Activated naive CD8-positive, alpha-beta T cell treated with anti-CD3 and anti-CD28 coated beads, Interleukin-2, amount 50 U/mL, for 24 hours (primary cell): ENCODE measurements around the gene LRRC45.
"Not testable (repeated sequence)": the region's sequence is repeated elsewhere in the genome, so short reads cannot be mapped to it uniquely, and the experiment has no call there.

Experiments
- ATAC-seq: fragments of 150-1000 bp; cut with Tn5 transposase; one replicate; pipeline ENCODE4 v1.10.0; 2021
- DNase-seq: peaks from one replicate; pipeline ENCODE4 v3.0.0; 2021
- H3K27ac Mint-ChIP-seq: one replicate; pipeline ENCODE4 v1.8.0; 2021; ENCODE audit warnings: mild to moderate bottlenecking, mixed read lengths
- H3K27me3 Mint-ChIP-seq: one replicate; pipeline ENCODE4 v1.8.0; 2021; ENCODE audit warnings: mixed read lengths
- H3K36me3 Mint-ChIP-seq: one replicate; pipeline ENCODE4 v1.8.0; 2021; ENCODE audit warnings: low read depth, mixed read lengths
- H3K4me1 Mint-ChIP-seq: one replicate; pipeline ENCODE4 v1.8.0; 2021; ENCODE audit warnings: mixed read lengths
- H3K4me3 Mint-ChIP-seq: one replicate; pipeline ENCODE4 v1.8.0; 2021; ENCODE audit warnings: mild to moderate bottlenecking, moderate library complexity, mixed read lengths
- H3K9me3 Mint-ChIP-seq: one replicate; pipeline ENCODE4 v1.8.0; 2021; ENCODE audit warnings: mixed read lengths

The LRRC45 gene

DNA sequence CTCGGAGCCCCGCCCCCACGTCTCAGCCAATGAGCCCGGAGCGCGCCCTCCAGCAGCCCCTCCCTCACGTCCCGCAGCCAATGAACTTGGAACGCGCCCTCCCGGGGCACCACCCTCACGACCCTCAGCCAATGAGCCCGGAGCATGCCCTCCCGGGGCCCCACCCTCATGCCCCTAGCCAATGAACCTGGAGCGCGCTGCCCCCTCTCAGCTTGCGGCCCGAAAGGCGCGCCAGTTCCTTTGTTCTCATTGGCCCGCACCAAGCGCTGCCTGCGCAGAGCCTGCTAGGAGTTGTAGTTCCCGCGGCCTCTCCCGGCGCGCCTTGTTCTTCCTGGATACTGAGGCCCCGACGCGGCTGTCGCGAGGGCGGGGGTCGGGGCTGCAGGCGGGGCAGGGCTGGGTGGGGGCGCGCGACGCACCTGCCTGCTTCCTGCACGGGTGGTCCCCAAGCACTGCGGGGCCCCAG, at the start of gene LRRC45:
TSS of gene LRRC45 (plus strand) at position 325 of the 466 bp plus-strand sequence. CDS start 339 bp downstream, outside the sequence.
- no peaks in the 10 kb centered on the region for H3K27me3 Mint-ChIP-seq
- peak within 1 kb of the TSS; percentile 78 for H3K27ac Mint-ChIP-seq
- peak; percentile 94 for ATAC-seq
- H3K9me3 Mint-ChIP-seq = no peaks in the 10 kb centered on the region
- peaks cover 4% of the 10 kb centered on the region for H3K36me3 Mint-ChIP-seq
- H3K4me3 Mint-ChIP-seq = peak within 1 kb of the TSS; percentile 88
- DNase-seq = peak; percentile 100
- peaks cover 13% of the 10 kb centered on the region for H3K4me1 Mint-ChIP-seq

DNA sequence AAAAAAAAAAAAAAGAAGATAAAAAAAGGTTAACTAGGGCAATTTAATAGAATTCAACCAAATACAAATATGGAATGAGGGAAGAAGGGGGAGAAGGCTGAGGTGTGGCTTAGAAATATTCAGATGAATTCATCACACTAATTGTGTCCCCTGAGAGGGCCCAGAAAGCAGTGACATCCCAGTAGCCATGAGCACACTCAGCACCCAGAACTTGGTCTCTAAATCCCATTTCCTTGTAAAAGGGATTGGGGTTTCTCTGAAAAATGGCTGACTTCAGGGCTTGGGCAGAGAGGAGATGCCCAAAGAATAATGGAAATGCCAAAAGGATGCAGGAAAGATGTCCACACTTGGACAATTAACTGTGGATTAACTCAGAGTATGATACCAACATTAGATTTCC, 49.7 kb upstream of the LRRC45 start:
- Mint-ChIP-seq H3K9me3 (peaks cover 3% of the 10 kb centered on the region), H3K36me3 (no peaks in the 10 kb centered on the region), H3K4me1 (peaks cover 19% of the 10 kb centered on the region), H3K27ac (no peak overlapping the region), H3K4me3 (no peak overlapping the region), H3K27me3 (no peaks in the 10 kb centered on the region)
- no peak for DNase-seq
- no peak for ATAC-seq

DNA sequence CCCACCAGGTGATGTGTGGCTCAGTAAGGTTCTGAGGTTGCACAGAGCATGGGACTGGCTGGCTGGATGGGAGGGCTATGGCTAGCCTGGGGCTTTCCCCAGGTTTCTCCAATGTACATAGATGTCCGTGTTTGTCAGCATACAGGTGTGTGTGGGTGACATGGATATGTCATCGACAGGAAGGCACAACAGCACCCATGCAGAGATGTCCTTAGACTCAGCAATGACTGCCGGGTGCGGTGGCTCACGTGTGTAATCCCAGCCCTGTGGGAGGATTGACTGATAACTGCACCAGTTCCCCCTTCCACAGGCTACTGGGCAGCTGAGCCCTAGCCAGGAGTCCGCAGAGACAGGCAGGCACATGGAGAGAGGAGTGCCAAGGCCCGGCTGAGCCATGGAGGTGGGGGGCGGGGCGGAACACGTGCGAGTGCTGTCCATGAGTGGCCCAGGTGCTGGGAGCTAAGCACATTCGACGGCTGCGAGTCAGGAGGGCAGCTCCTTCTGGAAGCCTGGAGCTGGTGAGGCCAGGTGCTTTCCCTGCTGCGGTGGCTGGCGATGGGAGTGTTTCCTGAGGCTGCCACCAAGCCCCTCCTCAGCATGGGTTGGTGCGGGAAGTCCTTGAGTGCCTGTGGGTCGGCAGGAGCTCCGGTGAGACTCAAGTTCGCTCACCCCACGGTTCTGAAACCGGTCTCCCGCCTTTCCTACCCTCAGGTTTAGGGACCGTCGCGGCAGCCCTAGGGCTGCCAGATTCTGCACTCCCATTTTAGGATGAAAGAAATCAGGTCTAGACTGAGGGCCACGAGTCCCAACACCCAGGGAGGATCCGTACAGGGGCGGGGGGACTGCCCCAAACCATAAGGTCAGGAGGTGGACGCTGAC, 46.5 kb upstream of the LRRC45 start:
- Mint-ChIP-seq H3K27me3 (no peaks in the 10 kb centered on the region), H3K4me1 (peaks cover 38% of the 10 kb centered on the region), H3K36me3 (peaks cover 4% of the 10 kb centered on the region), H3K4me3 (peak overlapping the region; percentile 94), H3K9me3 (peaks cover 3% of the 10 kb centered on the region), H3K27ac (peak overlapping the region; percentile 97)
- DNase-seq (peak; percentile 59), ATAC-seq (peak; percentile 37)

DNA sequence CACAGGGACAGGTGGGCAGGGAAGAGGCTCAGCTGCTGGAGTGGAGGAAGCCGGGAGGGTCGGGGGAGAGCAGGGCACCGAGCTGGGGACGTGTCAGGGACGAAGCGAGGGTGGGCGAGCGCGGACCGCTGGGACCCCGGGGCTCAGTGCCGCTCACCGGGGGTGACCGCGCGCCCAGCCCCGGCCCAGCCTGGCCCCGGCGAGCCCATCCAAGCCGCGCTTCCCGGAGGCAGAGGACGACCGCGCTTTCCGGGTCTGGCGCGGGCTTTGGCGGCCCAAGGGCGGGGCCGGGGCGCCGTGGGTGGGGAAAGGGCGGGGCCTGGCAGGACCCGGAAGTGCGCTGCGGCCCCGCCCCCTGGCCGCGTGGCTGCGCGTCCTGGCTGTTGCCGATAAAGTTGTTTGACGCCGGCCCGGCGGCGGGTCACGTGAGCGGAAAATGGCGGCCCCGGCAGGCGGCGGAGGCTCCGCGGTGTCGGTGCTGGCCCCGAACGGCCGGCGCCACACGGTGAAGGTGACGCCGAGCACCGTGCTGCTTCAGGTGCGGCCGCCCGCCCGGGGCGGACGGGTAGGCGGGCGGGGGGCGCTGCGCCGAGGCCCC, 45.8 kb upstream of the LRRC45 start, which contains the start of gene ASPSCR1:
TSS of gene ASPSCR1 (plus strand) at position 419 of the 598 bp plus-strand sequence. CDS start at position 437, 18 bp downstream.
- Mint-ChIP-seq H3K4me3 (peak within 1 kb of the TSS; percentile 94), H3K27ac (peak within 1 kb of the TSS; percentile 97), H3K27me3 (no peaks in the 10 kb centered on the region), H3K9me3 (peaks cover 3% of the 10 kb centered on the region), H3K4me1 (peaks cover 38% of the 10 kb centered on the region), H3K36me3 (peaks cover 4% of the 10 kb centered on the region)
- DNase-seq (peak; percentile 94), ATAC-seq (peak; percentile 84)

DNA sequence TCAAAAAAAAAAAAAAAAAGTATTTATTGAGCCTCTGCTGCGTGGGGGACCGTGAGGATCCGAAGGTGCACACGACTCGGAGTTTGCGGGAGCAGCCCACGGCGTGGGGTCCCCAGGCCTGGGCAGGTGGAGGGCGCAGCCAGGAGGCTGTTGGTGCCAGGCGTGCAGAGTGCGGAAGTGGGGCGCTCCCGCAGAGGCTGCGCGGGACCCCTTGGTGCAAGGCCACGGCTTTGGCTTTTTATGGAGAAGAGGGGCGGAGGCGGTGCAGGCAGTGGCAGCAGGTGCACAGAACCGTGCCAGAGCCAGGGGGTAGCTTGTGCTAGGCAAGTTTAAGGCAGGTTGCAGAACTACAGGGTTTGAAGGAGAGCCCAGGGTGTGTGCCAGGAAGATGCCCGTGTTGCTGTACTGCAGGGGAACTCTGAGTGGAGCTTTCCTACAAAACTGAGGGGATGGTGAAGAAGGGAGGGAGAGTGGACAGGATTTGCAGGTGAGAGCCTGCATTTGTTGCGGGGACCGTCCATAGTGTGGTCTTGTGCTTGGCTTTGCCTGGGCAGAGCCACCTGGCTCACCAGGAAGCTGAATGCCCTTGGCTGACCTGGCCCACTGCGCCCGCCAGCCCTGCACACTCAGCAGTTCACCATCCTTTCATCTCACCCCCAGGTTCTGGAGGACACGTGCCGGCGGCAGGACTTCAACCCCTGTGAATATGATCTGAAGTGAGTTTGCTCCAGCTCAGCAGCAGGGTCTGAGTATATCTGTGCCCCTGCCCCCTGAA, 44.4 kb upstream of the LRRC45 start:
- ATAC-seq = no peak
- DNase-seq = no peak
- H3K4me3 Mint-ChIP-seq = peak overlapping the region; percentile 74
- peaks cover 3% of the 10 kb centered on the region for H3K9me3 Mint-ChIP-seq
- H3K27ac Mint-ChIP-seq = peak overlapping the region; percentile 49
- no peaks in the 10 kb centered on the region for H3K27me3 Mint-ChIP-seq
- H3K4me1 Mint-ChIP-seq = peaks cover 38% of the 10 kb centered on the region
- peaks cover 7% of the 10 kb centered on the region for H3K36me3 Mint-ChIP-seq

DNA sequence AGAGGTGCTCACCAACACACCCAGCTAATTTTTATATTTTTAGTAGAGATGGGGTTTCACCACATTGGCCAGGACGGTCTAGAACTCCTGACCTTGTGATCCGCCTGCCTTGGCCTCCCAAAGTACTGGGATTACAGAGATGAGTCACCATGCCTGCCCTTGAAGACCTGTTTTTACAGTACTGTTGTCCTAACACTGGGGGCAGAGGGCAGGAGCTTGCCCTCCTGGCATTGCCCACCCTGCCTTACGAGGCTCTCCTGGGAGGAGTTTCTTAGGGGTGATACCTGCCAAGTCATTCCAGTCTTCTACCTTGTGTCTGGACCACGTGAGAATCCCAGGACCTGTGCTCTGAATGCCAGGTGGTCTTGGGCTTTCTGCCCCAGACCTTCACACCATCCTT, 43.0 kb upstream of the LRRC45 start:
- H3K27me3 Mint-ChIP-seq = no peaks in the 10 kb centered on the region
- H3K4me3 Mint-ChIP-seq = peak overlapping the region; percentile 18
- DNase-seq (no peak), ATAC-seq (no peak)
- H3K9me3 Mint-ChIP-seq = no peaks in the 10 kb centered on the region
- H3K27ac Mint-ChIP-seq = no peak overlapping the region
- H3K4me1 Mint-ChIP-seq = peaks cover 38% of the 10 kb centered on the region
- peaks cover 13% of the 10 kb centered on the region for H3K36me3 Mint-ChIP-seq

DNA sequence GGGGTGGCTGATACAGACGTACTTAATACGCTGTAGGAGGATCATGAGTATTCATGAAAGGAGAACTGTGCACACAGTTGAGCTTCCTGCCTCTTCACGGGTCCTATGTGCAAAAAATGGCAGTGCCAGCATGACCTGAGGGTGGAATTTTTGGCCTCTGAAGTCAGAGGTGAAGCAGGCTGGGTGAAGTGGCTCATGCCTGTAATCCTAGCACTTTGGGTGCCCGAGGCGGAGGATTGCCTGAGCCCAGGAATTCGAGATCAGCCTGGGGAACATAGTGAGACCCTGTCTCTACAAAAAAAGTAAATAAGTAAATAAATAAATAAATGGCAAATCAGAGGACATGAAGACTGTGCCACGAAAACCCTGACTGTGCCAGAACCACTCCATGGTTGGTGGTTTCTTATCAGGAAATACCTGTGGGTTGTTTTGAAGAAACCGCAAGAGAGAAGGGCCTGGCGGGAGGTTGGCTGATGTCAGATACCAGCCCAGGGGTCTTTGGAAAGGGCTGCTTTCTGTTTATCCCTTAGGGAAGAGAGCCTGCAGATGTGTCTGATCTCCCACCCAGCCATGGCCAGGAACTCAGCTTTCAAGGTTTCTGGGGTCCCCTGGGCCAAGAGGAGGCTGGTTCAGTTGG, 42.3 kb upstream of the LRRC45 start:
- ATAC-seq (no peak), DNase-seq (no peak)
- Mint-ChIP-seq H3K4me3 (no peak overlapping the region), H3K36me3 (peaks cover 15% of the 10 kb centered on the region), H3K27me3 (no peaks in the 10 kb centered on the region), H3K9me3 (no peaks in the 10 kb centered on the region), H3K27ac (no peak overlapping the region), H3K4me1 (peaks cover 38% of the 10 kb centered on the region)

DNA sequence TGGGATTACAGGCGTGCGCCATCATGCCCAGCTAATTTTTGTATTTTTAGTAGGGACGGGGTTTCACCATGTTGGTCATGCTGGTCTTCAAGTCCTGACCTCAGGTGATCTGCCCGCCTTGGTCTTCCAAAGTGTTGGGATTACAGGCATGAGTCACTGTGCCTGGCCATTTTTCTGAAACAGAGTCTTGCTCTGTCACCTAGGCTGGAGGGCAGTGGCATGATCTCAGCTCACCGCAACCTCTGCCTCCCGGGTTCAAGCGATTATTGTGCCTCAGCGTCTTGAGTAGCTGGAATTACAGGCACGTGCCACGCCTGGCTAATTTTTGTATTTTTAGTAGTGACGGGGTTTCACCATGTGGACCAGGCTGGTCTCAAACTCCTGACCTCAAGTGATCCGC, 41.6 kb upstream of the LRRC45 start:
- H3K36me3 Mint-ChIP-seq = peaks cover 15% of the 10 kb centered on the region
- not testable (repeated sequence) for H3K27me3 Mint-ChIP-seq, H3K9me3 Mint-ChIP-seq, H3K4me3 Mint-ChIP-seq, DNase-seq, ATAC-seq, H3K27ac Mint-ChIP-seq
- H3K4me1 Mint-ChIP-seq = peaks cover 32% of the 10 kb centered on the region

DNA sequence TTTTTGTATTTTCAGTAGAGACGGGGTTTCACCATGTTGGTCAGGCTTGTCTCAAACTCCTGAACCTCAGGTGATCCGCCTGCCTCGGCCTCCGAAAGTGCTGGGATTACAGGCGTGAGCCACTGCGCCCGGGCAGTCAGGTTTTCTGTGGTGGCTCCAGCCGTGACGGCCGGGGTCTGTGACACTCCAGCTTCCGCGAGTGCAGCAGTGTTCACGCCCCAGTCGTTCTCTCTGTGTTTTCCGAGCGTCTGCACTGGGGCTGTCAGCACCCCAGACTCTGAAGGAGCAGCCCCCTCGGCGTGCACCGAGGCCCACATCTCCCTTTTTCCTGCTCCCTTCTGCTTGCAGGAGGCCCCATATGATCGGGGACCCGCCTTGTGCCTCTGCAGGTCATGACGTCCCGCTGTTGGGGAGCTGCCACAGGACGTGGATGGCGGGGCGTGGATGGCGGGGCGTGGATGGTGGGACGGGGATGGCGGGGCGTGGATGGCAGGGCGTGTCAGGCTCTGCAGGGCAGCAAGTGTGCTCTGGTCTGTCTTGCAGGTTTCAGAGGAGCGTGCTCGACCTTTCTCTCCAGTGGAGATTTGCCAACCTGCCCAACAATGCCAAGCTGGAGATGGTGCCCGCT, 40.0 kb upstream of the LRRC45 start:
- Mint-ChIP-seq H3K4me1 (peaks cover 27% of the 10 kb centered on the region), H3K27me3 (no peaks in the 10 kb centered on the region), H3K27ac (no peak overlapping the region), H3K36me3 (peaks cover 19% of the 10 kb centered on the region), H3K4me3 (no peak overlapping the region), H3K9me3 (no peaks in the 10 kb centered on the region)
- DNase-seq (no peak), ATAC-seq (no peak)

DNA sequence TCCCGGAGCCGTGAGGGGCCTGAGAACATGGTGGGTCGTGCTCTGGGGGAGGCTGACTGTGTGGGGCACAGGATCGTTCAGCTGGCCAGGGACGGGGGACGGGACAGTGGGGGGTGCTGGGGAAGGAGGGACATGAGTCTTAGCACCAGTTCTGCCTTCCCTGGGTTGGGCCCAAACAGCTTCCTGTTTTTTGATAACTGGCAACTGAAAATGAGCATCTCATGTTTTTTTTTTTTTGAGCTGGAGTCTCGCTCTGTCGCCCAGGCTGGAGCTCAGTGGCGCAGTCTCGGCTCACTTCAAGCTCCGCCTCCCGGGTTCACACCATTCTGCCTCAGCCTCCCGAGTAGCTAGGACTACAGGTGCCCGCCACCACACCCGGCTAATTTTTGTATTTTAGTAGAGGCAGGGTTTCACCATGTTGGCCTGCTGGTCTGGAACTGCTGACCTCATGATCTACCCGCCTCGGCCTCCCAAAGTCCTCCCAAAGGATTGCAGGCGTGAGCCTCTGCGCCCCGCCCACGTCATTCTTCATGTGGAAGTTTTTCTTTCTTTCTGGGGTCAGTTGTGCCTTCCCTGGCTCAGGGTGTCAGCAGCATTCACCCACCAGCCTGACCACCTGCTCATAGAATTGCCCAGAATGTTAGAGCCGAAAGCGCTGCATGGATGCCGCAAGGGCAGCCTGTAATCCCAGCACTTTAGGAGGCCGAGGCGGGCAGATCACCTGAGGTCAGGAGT, 39.3 kb upstream of the LRRC45 start:
- Mint-ChIP-seq H3K9me3 (no peaks in the 10 kb centered on the region), H3K27me3 (no peaks in the 10 kb centered on the region), H3K27ac (no peak overlapping the region), H3K36me3 (peaks cover 19% of the 10 kb centered on the region), H3K4me3 (no peak overlapping the region), H3K4me1 (peaks cover 22% of the 10 kb centered on the region)
- DNase-seq (no peak), ATAC-seq (no peak)

DNA sequence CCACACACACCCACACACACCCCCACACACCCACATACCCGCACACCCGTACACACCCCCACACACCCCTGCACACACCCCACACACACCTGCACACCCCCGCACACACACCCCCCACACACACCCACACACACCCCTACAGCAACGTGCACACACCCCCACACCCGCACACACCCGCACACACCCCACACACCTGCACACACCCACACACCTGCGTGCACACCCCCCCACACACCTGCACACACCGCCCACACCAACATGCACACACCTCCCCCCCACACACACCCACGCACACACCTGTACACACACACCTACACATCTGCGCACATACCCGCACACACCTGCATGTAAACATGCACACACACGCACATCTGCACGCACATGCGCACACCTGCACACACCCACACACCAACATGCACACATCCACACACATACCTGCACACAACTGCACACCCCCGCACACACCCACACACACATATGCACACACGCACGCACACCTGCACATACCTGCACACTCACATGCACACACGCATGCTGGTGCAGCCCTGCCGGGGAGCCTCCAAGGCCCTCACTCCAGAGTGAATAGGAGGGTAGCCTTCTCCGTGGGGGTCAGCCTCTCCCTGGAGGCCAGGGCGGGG, 38.2 kb upstream of the LRRC45 start:
- H3K27me3 Mint-ChIP-seq = no peaks in the 10 kb centered on the region
- DNase-seq = no peak
- H3K36me3 Mint-ChIP-seq = peaks cover 19% of the 10 kb centered on the region
- no peak overlapping the region for H3K4me3 Mint-ChIP-seq
- no peaks in the 10 kb centered on the region for H3K9me3 Mint-ChIP-seq
- peaks cover 12% of the 10 kb centered on the region for H3K4me1 Mint-ChIP-seq
- peak overlapping the region; percentile 71 for H3K27ac Mint-ChIP-seq
- no peak for ATAC-seq

DNA sequence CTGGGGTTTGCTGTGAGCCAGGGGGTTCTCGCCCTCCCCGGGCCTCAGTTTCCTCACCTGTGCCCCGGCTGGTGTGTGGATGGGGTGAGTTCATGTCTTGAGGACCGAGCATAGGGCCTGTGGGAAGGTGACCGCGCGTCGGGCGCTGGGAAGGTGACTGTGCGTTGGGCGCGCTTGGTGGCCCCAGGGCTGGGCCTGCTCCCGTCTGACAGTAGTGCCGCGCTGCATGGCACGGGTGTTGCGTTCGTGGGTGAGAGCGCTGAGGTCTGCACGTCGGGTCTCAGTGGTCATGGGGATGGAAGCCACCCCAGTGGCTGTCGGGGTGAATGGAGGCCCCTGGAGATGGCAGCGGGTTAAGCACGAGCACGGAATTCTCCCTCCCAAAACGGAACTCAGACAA, 36.5 kb upstream of the LRRC45 start:
- H3K4me1 Mint-ChIP-seq = no peaks in the 10 kb centered on the region
- no peak for ATAC-seq
- H3K27me3 Mint-ChIP-seq = no peaks in the 10 kb centered on the region
- no peak for DNase-seq
- no peak overlapping the region for H3K27ac Mint-ChIP-seq
- no peak overlapping the region for H3K4me3 Mint-ChIP-seq
- peaks cover 14% of the 10 kb centered on the region for H3K36me3 Mint-ChIP-seq
- no peaks in the 10 kb centered on the region for H3K9me3 Mint-ChIP-seq
